HG03066 (cell line): Measurements from ENCODE around the gene EDN1.
"Not testable (repeated sequence)": the region's sequence is repeated elsewhere in the genome, so short reads cannot be mapped to it uniquely, and the experiment has no call there.

Source experiments
- ATAC-seq: cut with Tn5 transposase; IDR thresholded peaks from one replicate; pipeline ENCODE4 v1.9.1; 2021; ENCODE audit warnings: low read depth; ENCODE audit not compliant: unreplicated experiment

EDN1 gene

GRCh38 chr6:12318749-12319148, 28.6 kb downstream of the EDN1 start:
- no peak for ATAC-seq

- not testable (repeated sequence) for ATAC-seq
Measured at GRCh38 chr6:12320074-12320473, 29.9 kb downstream of the EDN1 start.

GRCh38 chr6:12324099-12324498, 33.9 kb downstream of the EDN1 start:
- no peak for ATAC-seq

- ATAC-seq = no peak
Measured at GRCh38 chr6:12324748-12325147, 34.6 kb downstream of the EDN1 start.

GRCh38 chr6:12325872-12326271, 35.7 kb downstream of the EDN1 start:
- no peak for ATAC-seq

GRCh38 chr6:12327391-12327790, 37.2 kb downstream of the EDN1 start:
- no peak for ATAC-seq

GRCh38 chr6:12327988-12328387, 37.8 kb downstream of the EDN1 start:
- ATAC-seq = no peak

- no peak for ATAC-seq
Measured at GRCh38 chr6:12328701-12329100, 38.5 kb downstream of the EDN1 start.

- ATAC-seq = no peak
Measured at GRCh38 chr6:12331474-12331873, 41.3 kb downstream of the EDN1 start.

- ATAC-seq = no peak
Measured at GRCh38 chr6:12331951-12332749, 42.0 kb downstream of the EDN1 start.

GRCh38 chr6:12332750-12333079, 42.6 kb downstream of the EDN1 start:
- not testable (repeated sequence) for ATAC-seq

GRCh38 chr6:12333128-12333527, 43.0 kb downstream of the EDN1 start:
- ATAC-seq = no peak

GRCh38 chr6:12334526-12335130, 44.5 kb downstream of the EDN1 start:
- no peak for ATAC-seq

- peak; percentile 71 for ATAC-seq
Measured at GRCh38 chr6:12335131-12335527, 45.0 kb downstream of the EDN1 start.

GRCh38 chr6:12335717-12336116, 45.6 kb downstream of the EDN1 start:
- ATAC-seq = no peak

GRCh38 chr6:12336121-12336971, 46.2 kb downstream of the EDN1 start:
- no peak for ATAC-seq

GRCh38 chr6:12339022-12339421, 48.9 kb downstream of the EDN1 start:
- ATAC-seq = no peak

GRCh38 chr6:12339808-12340487, 49.8 kb downstream of the EDN1 start:
- no peak for ATAC-seq

- ATAC-seq = no peak
Measured at GRCh38 chr6:12340488-12340818, 50.3 kb downstream of the EDN1 start.

GRCh38 chr6:12342664-12343063, 52.5 kb downstream of the EDN1 start:
- ATAC-seq = no peak

GRCh38 chr6:12343122-12343439, 52.9 kb downstream of the EDN1 start:
- ATAC-seq = no peak
